ENCODE measurements around the gene KLHL13.

DNA sequence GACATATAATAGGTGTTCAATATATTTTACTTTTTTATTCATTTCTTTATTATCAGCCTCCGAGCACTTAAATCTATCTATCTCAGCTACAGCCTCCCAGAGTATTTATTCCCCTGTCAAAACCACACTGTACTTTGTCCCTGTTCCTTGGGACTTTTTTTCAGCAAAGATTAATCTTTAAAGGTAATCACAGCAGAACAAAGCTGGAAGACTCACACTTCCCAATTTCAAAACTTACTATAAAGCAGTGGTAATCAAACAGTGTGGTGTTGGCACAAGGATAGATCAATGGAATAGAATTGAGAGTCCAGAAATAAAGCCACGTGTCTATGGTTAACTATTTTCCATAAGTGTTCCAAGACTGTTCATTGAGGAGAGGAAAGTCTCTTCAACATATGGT, 59.7 kb downstream of the KLHL13 start:
- TF ChIP-seq, protein P1, sequence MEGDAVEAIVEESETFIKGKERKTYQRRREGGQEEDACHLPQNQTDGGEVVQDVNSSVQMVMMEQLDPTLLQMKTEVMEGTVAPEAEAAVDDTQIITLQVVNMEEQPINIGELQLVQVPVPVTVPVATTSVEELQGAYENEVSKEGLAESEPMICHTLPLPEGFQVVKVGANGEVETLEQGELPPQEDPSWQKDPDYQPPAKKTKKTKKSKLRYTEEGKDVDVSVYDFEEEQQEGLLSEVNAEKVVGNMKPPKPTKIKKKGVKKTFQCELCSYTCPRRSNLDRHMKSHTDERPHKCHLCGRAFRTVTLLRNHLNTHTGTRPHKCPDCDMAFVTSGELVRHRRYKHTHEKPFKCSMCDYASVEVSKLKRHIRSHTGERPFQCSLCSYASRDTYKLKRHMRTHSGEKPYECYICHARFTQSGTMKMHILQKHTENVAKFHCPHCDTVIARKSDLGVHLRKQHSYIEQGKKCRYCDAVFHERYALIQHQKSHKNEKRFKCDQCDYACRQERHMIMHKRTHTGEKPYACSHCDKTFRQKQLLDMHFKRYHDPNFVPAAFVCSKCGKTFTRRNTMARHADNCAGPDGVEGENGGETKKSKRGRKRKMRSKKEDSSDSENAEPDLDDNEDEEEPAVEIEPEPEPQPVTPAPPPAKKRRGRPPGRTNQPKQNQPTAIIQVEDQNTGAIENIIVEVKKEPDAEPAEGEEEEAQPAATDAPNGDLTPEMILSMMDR (IDR thresholded peaks at IDR 0.05 in 2 of 3, conservative IDR thresholded peaks at IDR 0.05 in 1 of 3; ENCODE audit: borderline replicate concordance in 1 of 3, insufficient read depth in 1 of 3, low read depth in 2 of 3, low read length in 2 of 3) = no peak
- TF ChIP-seq POLR2A (IDR thresholded peaks at IDR 0.05; ENCODE audit: borderline replicate concordance, extremely low read depth, insufficient read depth, insufficient read length) (no peak), ELF1 (IDR thresholded peaks at IDR 0.05; ENCODE audit: borderline replicate concordance, low read depth) (no peak), CBX3 (IDR thresholded peaks at IDR 0.05; ENCODE audit: low read depth) (no peak), POLR2AphosphoS5 (IDR thresholded peaks at IDR 0.05; ENCODE audit: low read depth, low read length) (no peak), EZH2 (IDR thresholded peaks at IDR 0.05) (no peak), YY1 (IDR thresholded peaks at IDR 0.05; ENCODE audit: extremely low read depth, insufficient replicate concordance, low read depth, low read length) (no peak), REST (IDR thresholded peaks at IDR 0.05; ENCODE audit: low read depth) (no peak)

Measured in HCT116 (cell line).